Measurements from ENCODE around the gene SPARCL1.

DNA sequence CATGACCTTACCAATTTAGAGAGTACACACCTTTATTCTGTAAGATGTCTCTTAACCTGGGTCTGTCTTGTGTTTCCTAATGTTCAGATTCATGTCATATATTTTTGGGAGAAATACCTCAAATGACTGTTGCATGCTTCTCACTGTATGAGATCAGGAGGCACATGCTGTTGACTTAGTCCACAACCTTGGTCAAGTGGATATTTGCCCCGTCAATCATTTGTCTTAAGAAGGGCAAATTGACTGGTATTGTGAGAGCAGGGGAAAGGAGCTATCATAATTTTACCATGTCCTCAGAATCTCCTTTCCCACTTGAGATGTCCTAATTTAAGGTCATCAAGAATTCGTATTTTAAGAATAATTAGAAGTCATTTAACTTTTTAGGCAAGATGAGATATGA is 95.8 kb downstream of the SPARCL1 start:
- TF ChIP-seq, protein P1, sequence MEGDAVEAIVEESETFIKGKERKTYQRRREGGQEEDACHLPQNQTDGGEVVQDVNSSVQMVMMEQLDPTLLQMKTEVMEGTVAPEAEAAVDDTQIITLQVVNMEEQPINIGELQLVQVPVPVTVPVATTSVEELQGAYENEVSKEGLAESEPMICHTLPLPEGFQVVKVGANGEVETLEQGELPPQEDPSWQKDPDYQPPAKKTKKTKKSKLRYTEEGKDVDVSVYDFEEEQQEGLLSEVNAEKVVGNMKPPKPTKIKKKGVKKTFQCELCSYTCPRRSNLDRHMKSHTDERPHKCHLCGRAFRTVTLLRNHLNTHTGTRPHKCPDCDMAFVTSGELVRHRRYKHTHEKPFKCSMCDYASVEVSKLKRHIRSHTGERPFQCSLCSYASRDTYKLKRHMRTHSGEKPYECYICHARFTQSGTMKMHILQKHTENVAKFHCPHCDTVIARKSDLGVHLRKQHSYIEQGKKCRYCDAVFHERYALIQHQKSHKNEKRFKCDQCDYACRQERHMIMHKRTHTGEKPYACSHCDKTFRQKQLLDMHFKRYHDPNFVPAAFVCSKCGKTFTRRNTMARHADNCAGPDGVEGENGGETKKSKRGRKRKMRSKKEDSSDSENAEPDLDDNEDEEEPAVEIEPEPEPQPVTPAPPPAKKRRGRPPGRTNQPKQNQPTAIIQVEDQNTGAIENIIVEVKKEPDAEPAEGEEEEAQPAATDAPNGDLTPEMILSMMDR (IDR thresholded peaks at IDR 0.05 in 4 of 5, conservative IDR thresholded peaks at IDR 0.05 in 1 of 5), result no peak
- TF ChIP-seq POLR2A (IDR thresholded peaks at IDR 0.05), result no peak
